OCI-LY1 (cell line): ENCODE results near the gene KRTAP19-7.

ENCODE experiments used
- EZH2 ChIP-seq: fragments of 200-600 bp; sonication (generic), shearing (Covaris generic); IDR thresholded peaks from 2 replicates; pipeline ENCODE4 v1.8.0; 2017; ENCODE audit warnings: borderline replicate concordance, mixed run types, mild to moderate bottlenecking, antibody characterized with exemption, low read length, moderate library complexity, mixed read lengths
- TF ChIP-seq, protein P1 (sequence below): fragments of 200-600 bp; sonication (generic), shearing (Covaris generic); IDR thresholded peaks from 2 replicates; pipeline ENCODE4 v1.5.1; 2017; ENCODE audit warnings: mild to moderate bottlenecking, antibody characterized with exemption, low read length, moderate library complexity, mixed read lengths

DNA sequence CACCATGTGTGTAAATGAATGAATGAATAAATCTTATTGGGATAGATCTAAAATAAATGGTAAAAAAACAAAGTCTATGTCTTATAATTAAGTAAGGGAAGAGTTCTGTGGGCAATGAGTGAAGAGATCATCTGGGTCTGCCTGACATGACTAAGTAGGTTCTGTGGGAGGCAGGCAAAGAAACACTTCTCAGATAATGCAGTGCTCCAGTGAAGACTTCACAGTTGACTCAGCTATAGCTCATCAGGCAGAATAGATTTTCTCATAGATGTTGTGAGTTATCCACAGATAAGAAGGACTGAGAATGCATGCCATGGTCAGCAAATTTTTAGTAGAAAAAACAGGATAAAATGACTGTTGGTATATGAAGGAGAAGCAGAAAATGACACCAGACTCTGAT is 16.7 kb upstream of the KRTAP19-7 start:
- TF ChIP-seq, protein P1, sequence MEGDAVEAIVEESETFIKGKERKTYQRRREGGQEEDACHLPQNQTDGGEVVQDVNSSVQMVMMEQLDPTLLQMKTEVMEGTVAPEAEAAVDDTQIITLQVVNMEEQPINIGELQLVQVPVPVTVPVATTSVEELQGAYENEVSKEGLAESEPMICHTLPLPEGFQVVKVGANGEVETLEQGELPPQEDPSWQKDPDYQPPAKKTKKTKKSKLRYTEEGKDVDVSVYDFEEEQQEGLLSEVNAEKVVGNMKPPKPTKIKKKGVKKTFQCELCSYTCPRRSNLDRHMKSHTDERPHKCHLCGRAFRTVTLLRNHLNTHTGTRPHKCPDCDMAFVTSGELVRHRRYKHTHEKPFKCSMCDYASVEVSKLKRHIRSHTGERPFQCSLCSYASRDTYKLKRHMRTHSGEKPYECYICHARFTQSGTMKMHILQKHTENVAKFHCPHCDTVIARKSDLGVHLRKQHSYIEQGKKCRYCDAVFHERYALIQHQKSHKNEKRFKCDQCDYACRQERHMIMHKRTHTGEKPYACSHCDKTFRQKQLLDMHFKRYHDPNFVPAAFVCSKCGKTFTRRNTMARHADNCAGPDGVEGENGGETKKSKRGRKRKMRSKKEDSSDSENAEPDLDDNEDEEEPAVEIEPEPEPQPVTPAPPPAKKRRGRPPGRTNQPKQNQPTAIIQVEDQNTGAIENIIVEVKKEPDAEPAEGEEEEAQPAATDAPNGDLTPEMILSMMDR, result no peak
- TF ChIP-seq EZH2, result no peak
